ENCODE results near the gene WNT7A. TPM values are rescaled to one million over a fixed set of nuclear protein-coding genes. Genes with fewer than 3 reads are reported as not detected.

The WNT7A gene
- total RNA-seq, 1 experiment from 2014 or later: not detected

GRCh38 chr3:13880811-13881156, 913 bp upstream of the WNT7A start:
- no peak overlapping the region for H3K23ac ChIP-seq (ENCODE audit: insufficient read length, low read depth, low read length)
- Mint-ChIP-seq H3K9me3 (no peaks in the 10 kb centered on the region; a peak in 2 of 5 replicates), H3K27me3 (ENCODE audit: low read depth) (peaks cover 94% of the 10 kb centered on the region), H3K36me3 (ENCODE audit: insufficient read depth in 1 of 3, low read depth in 3 of 3) (peaks cover 0 to 2% (median 0%) of the 10 kb centered on the region in 3 experiments; a peak in 1 of 7 replicates), H3K4me3 (peak overlapping the region; percentile 42 to 63; a peak in 4 of 5 replicates), H3K4me1 (peaks cover 2 to 7% of the 10 kb centered on the region in 2 experiments; a peak in 3 of 4 replicates), H3K27ac (no peak overlapping the region)
- H4K5ac ChIP-seq (ENCODE audit: insufficient read length, low read depth, low read length): no peak overlapping the region
- no peak overlapping the region for H3K14ac ChIP-seq (ENCODE audit: insufficient read depth, low read length)
- no peak overlapping the region for H3K9ac ChIP-seq (ENCODE audit: extremely low read depth, insufficient read length, low read length)
- WGBS (ENCODE audit: extremely low coverage, insufficient read length, low lambda C conversion rate): no CpG with 5 or more reads among the region's 15 CpGs
- no peak overlapping the region for H3T11ph ChIP-seq (ENCODE audit: low read length)
- H2AK5ac ChIP-seq (ENCODE audit: insufficient read length, low read length): no peak overlapping the region
- no peaks in the 10 kb centered on the region for H4K20me1 ChIP-seq (ENCODE audit: control insufficient read depth, insufficient read depth, insufficient read length)
- no peak overlapping the region for H2BK15ac ChIP-seq (ENCODE audit: low read depth, low read length)
- H2BK5ac ChIP-seq (ENCODE audit: insufficient read length, low read length): no peak overlapping the region
- no peaks in the 10 kb centered on the region for H3K79me1 ChIP-seq (ENCODE audit: insufficient read depth, low read depth, low read length, poor library complexity, severe bottlenecking)
- peaks cover 52% of the 10 kb centered on the region for H3K27me3 ChIP-seq (ENCODE audit: insufficient read depth, low read length)
- no peak overlapping the region for H3K18ac ChIP-seq (ENCODE audit: insufficient read length, low read depth, low read length)
- no peak overlapping the region for H4K91ac ChIP-seq (ENCODE audit: insufficient read length, low read depth, low read length)
- H3K9me3 ChIP-seq (ENCODE audit: control insufficient read depth, low read depth, low read length): no peaks in the 10 kb centered on the region
- H3K4me2 ChIP-seq (ENCODE audit: insufficient read depth, insufficient read length, low read length): peak overlapping the region; percentile 44
- no peak overlapping the region for H2BK120ac ChIP-seq (ENCODE audit: low read depth, low read length, poor library complexity, severe bottlenecking)
- no peak for DNase-seq
- H3K56ac ChIP-seq (ENCODE audit: insufficient read length, low read depth, low read length): no peak overlapping the region
- no peaks in the 10 kb centered on the region for H3K79me2 ChIP-seq (ENCODE audit: insufficient read depth, low read length)
- no peak overlapping the region for H2AFZ ChIP-seq (ENCODE audit: low read length)
- H3K27ac ChIP-seq (ENCODE audit: insufficient read length, low read depth, low read length): no peak overlapping the region
- H4K8ac ChIP-seq (replicated peaks; ENCODE audit: insufficient read length, low read depth, low read length): no peak overlapping the region
- peaks cover 24% of the 10 kb centered on the region for H3K23me2 ChIP-seq (ENCODE audit: insufficient read length, low read depth, low read length, poor library complexity, severe bottlenecking)
- TF ChIP-seq CTCF (conservative IDR thresholded peaks at IDR 0.05): no peak
- H2BK20ac ChIP-seq (ENCODE audit: low read depth, low read length, poor library complexity, severe bottlenecking): no peak overlapping the region
- no peaks in the 10 kb centered on the region for H3K4me1 ChIP-seq (ENCODE audit: insufficient read depth, low read length)
- H2BK12ac ChIP-seq (ENCODE audit: insufficient read length, low read depth, low read length): no peak overlapping the region
- H3K4ac ChIP-seq (ENCODE audit: low read depth, low read length): no peak overlapping the region

Data from H9 (cell line).